K562 (cell line): Measurements from ENCODE around the gene PIGQ. TPM values are rescaled to one million over a fixed set of nuclear protein-coding genes. Genes with fewer than 3 reads are reported as not detected.

ENCODE experiments used
- ATAC-seq: fragments of 200-7000 bp; cut with Tn5 transposase; 3 replicates; pipeline ENCODE4 v1.9.1; 2020; ENCODE audit warnings: moderate library complexity
- BruUV-seq: library from RNA; stranded (reverse); fragments of 400-500 nt; replicated peaks from 2 replicates; lab custom pipeline; 2021; lab: Mats Ljungman, UMichigan
- CTCF ChIA-PET: fragments of 300-600 bp; formaldehyde crosslinking; extraction: SDS; loops from one replicate; lab custom pipeline; 2021; ENCODE audit warnings: low intra/inter-chr PET ratio; lab: Yijun Ruan, JAX
- POLR2A ChIA-PET: fragments of 300-600, 350-650 bp; sonication (Branson Sonifier 250); formaldehyde crosslinking; extraction: SDS; loops from one replicate; lab custom pipeline; 2021; ENCODE audit warnings: antibody characterized with exemption, inconsistent platforms; lab: Yijun Ruan, JAX
- DNase-seq, 4 experiments: peaks; one replicate each; pipeline versions ENCODE4 v3.0.0 to v3.0.0-alpha.2; 2011 to 2018; ENCODE audit warnings: low spot score in 3 of 4, mixed read lengths in 3 of 4; ENCODE audit errors: extremely low read depth in 1 of 4
- FAIRE-seq: peaks from 2 replicates; lab custom pipeline; 2011; peaks lifted over from hg19 to GRCh38; lab: Jason Lieb, UNC
- H2AFZ ChIP-seq: 2 replicates; pipeline ENCODE4 v1.6.0; 2011; ENCODE audit warnings: low read depth, low read length, control low read depth, inconsistent platforms
- H3K27ac ChIP-seq: fragments of 200-600 bp; 3 replicates; pipeline ENCODE4 v1.8.0; 2011; ENCODE audit warnings: low read depth, mild to moderate bottlenecking, control low read depth, inconsistent platforms, low read length, moderate library complexity, mixed read lengths; ENCODE audit errors: extremely low read depth
- H3K27me3 ChIP-seq, 2 experiments: fragments of 300-600 bp in 1 of 2; 2 replicates in 1 of 2; 3 replicates in 1 of 2; pipeline versions ENCODE4 v1.6.0 to v1.8.0; 2011; ENCODE audit warnings: inconsistent platforms in 2 of 2, low read length in 2 of 2, mild to moderate bottlenecking in 1 of 2, mixed read lengths in 1 of 2, moderate library complexity in 1 of 2; ENCODE audit not compliant: control insufficient read depth in 2 of 2, insufficient read depth in 2 of 2
- H3K36me3 ChIP-seq: fragments of 300-600 bp; 3 replicates; pipeline ENCODE4 v1.8.0; 2011; ENCODE audit warnings: mild to moderate bottlenecking, low read length, inconsistent platforms; ENCODE audit not compliant: control insufficient read depth, insufficient read depth
- H3K4me1 ChIP-seq, 2 experiments: fragments of 200-600 bp in 1 of 2; replicated peaks in 1 of 2; 2 replicates in 1 of 2; 3 replicates in 1 of 2; pipeline versions ENCODE4 v1.5.1 to v1.8.0; 2011; ENCODE audit warnings: inconsistent platforms in 2 of 2, low read length in 2 of 2, mild to moderate bottlenecking in 1 of 2, mixed read lengths in 1 of 2, moderate library complexity in 1 of 2; ENCODE audit not compliant: control insufficient read depth in 2 of 2, insufficient read depth in 2 of 2
- H3K4me2 ChIP-seq: 2 replicates; pipeline ENCODE4 v1.6.1; 2011; ENCODE audit warnings: low read length, control low read depth, inconsistent platforms, mixed read lengths; ENCODE audit not compliant: insufficient read depth
- H3K4me3 ChIP-seq: fragments of 200-600 bp; sonication (generic), shearing (Covaris generic); 2 replicates; pipeline ENCODE4 v1.5.1; 2016; ENCODE audit warnings: control low read depth, inconsistent platforms
- H3K79me2 ChIP-seq: fragments of 200-600 bp; 3 replicates; pipeline ENCODE4 v1.8.0; 2011; ENCODE audit warnings: low read length, inconsistent platforms; ENCODE audit not compliant: control insufficient read depth, insufficient read depth
- H3K9ac ChIP-seq, 2 experiments: 2 replicates each; pipeline versions ENCODE4 v1.6.0 to v1.6.1; 2011; ENCODE audit warnings: low read depth in 2 of 2, low read length in 2 of 2, control low read depth in 1 of 2, inconsistent platforms in 1 of 2, mild to moderate bottlenecking in 1 of 2, mixed read lengths in 1 of 2; ENCODE audit not compliant: insufficient read depth in 1 of 2
- H3K9me1 ChIP-seq: one replicate; pipeline ENCODE4 v1.6.0; 2011; ENCODE audit warnings: inconsistent platforms, mild to moderate bottlenecking, low read length, moderate library complexity; ENCODE audit not compliant: control insufficient read depth, insufficient read depth
- H3K9me3 ChIP-seq: replicated peaks from 2 replicates; pipeline ENCODE4 v1.5.1; 2011; ENCODE audit warnings: low read depth, low read length, inconsistent platforms; ENCODE audit not compliant: control insufficient read depth, insufficient read depth
- H4K20me1 ChIP-seq: replicated peaks from 2 replicates; pipeline ENCODE4 v1.6.1; 2011; ENCODE audit warnings: low read length, inconsistent platforms, mixed read lengths; ENCODE audit not compliant: control insufficient read depth, insufficient read depth
- CREM ChIP-seq: IDR thresholded peaks from 2 replicates; pipeline ENCODE4 v1.6.1; 2014; ENCODE audit warnings: antibody characterized with exemption, low read depth
- ETV1 ChIP-seq: fragments of 450-650 bp; conservative IDR thresholded peaks from 2 replicates; pipeline ENCODE4 v1.6.1; 2016; ENCODE audit warnings: missing genetic modification characterization, control low read depth, low read depth, missing compliant biosample characterization
- MCM3 ChIP-seq: fragments of 450-650 bp; IDR thresholded peaks from 2 replicates; pipeline ENCODE4 v1.6.1; 2016
- NFIC ChIP-seq: fragments of 450-650 bp; IDR thresholded peaks from 2 replicates; pipeline ENCODE4 v1.6.1; 2017; ENCODE audit warnings: mild to moderate bottlenecking, inconsistent platforms
- NFRKB ChIP-seq: fragments of 450-650 bp; IDR thresholded peaks from 2 replicates; pipeline ENCODE4 v1.6.1; 2016; ENCODE audit warnings: low read depth
- POLR2G ChIP-seq: fragments of 200-400 bp; formaldehyde crosslinking; IDR thresholded peaks from 2 replicates; pipeline ENCODE4 v1.6.1; 2017; ENCODE audit warnings: low read depth, mild to moderate bottlenecking, antibody characterized with exemption, low read length, moderate library complexity
- RBFOX2 ChIP-seq: fragments of 200-400 bp; formaldehyde crosslinking; IDR thresholded peaks from 2 replicates; pipeline ENCODE4 v1.6.1; 2017; ENCODE audit warnings: low read depth, mild to moderate bottlenecking, low read length, moderate library complexity
- STAT5B ChIP-seq: fragments of 250-450 bp; sonication (Bioruptor Pico); IDR thresholded peaks from 2 replicates; pipeline ENCODE4 v1.8.0; 2021; ENCODE audit warnings: mild to moderate bottlenecking, inconsistent platforms
- TAF1 ChIP-seq: IDR thresholded peaks from 2 replicates; pipeline ENCODE4 v1.6.1; 2011; ENCODE audit warnings: mild to moderate bottlenecking, low read length, moderate library complexity; ENCODE audit not compliant: insufficient read depth, control insufficient read depth, severe bottlenecking; ENCODE audit errors: extremely low read depth
- THAP12 ChIP-seq: fragments of 250-450 bp; sonication (Bioruptor Pico); IDR thresholded peaks from 2 replicates; pipeline ENCODE4 v1.9.0; 2021; ENCODE audit warnings: mild to moderate bottlenecking, inconsistent platforms
- YY1 ChIP-seq, 3 experiments: IDR thresholded peaks; 2 replicates each; pipeline ENCODE4 v1.6.1; 2011; ENCODE audit warnings: low read length in 2 of 3, mild to moderate bottlenecking in 2 of 3, moderate library complexity in 2 of 3, borderline replicate concordance in 1 of 3, control low read depth in 1 of 3, low read depth in 1 of 3; ENCODE audit not compliant: insufficient read depth in 3 of 3, insufficient replicate concordance in 2 of 3, control insufficient read depth in 1 of 3, insufficient read length in 1 of 3; ENCODE audit errors: extremely low read depth in 1 of 3
- ZBTB7A ChIP-seq: IDR thresholded peaks from 2 replicates; pipeline ENCODE4 v1.6.1; 2011; ENCODE audit warnings: low read depth, mild to moderate bottlenecking, low read length, moderate library complexity, borderline replicate concordance; ENCODE audit not compliant: control insufficient read depth
- WGBS: fragments of 100-300 bp; shearing (Covaris generic); methylation state at CpG from one replicate; pipeline ENCODE4 v1.1.6; 2016; ENCODE audit warnings: low coverage, mixed read lengths; ENCODE audit not compliant: insufficient coverage; ENCODE audit errors: missing lambda C conversion rate; 5-methylcytosine and 5-hydroxymethylcytosine counted together
- in situ Hi-C: fragments of 300-500 bp; cut with MboI; formaldehyde crosslinking; loops from 4 replicates; pipeline ENCODE4 v1.15.0; 2018; ENCODE audit warnings: inconsistent platforms, mixed read lengths
- intact Hi-C: fragments of 100-400 bp; cut with micrococcal nuclease; formaldehyde crosslinking; loops from 2 replicates; pipeline ENCODE4 v1.14.2; 2022
- polyA plus RNA-seq, 8 experiments: library from polyadenylated mRNA; depleted of rRNA in 4 of 8; stranded (reverse) in 5 of 8; unstranded in 3 of 8; fragments of >200 nt; fragmentation: Nextera tagmentation in 2 of 8; fragmentation: Illumina TruSeq in 1 of 8; extraction: Ambion mirVana in 2 of 8; extraction: Trizol in 1 of 8; gene quantifications; 2 replicates each; pipeline versions ENCODE4 v1.2.1 to v1.2.3, GENCODE V29; 2011 to 2014; ENCODE audit warnings: inconsistent platforms in 1 of 8, missing spikeins in 1 of 8
- total RNA-seq, 7 experiments: library from RNA; depleted of rRNA in 6 of 7; stranded (reverse); fragments of >200 nt in 6 of 7; fragmentation: Illumina TruSeq in 2 of 7; extraction: Trizol in 2 of 7; gene quantifications; 2 replicates each; pipeline versions ENCODE4 v1.2.1 to v1.2.3, GENCODE V29; 2011 to 2021; ENCODE audit warnings: low replicate concordance in 1 of 7
- TF ChIP-seq, protein P1 (sequence below): fragments of 450-650 bp; IDR thresholded peaks from 2 replicates; pipeline ENCODE4 v1.6.1; 2017; ENCODE audit warnings: antibody characterized with exemption, mild to moderate bottlenecking

The PIGQ gene
- total and polyA plus RNA-seq, 9 of the 15 experiments (the other 6 are each of a cell fraction or from before 2014, with no cell fraction given) = 0.20 to 49.6 (median 11.7) TPM

DNA sequence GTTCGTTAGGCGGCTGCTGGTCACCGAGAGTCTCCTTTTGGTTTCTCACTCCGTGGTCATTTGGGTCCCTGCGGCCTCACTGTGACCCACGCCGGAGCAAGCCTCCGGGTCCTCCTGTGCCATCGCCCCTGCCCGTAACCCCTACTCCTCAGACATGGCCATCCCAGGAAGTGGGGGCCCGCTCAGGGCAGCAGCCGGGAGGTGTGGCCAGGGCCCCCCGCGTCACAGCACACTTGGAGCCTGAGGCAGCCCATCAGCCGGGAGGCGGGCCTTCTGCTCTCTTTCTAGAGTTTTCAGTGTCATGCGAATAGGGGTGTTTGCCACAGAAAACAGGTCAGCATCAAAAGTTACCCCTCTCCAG lies 53.1 kb downstream of the PIGQ start:
- Histone ChIP-seq H3K36me3 (peaks cover 10% of the 10 kb centered on the region; the same call in 2 of the 3 replicates), H3K27ac (peak overlapping the region; percentile 71), H3K79me2 (peaks cover 17% of the 10 kb centered on the region; the same call in 2 of the 3 replicates), H3K9me1 (no peaks in the 10 kb centered on the region), H3K9me3 (no peaks in the 10 kb centered on the region), H4K20me1 (no peaks in the 10 kb centered on the region), H3K9ac (peak overlapping the region; percentile 67 to 93), H3K4me2 (peak overlapping the region; percentile 73), H3K4me1 (peaks cover 23 to 79% of the 10 kb centered on the region in 2 experiments), H3K27me3 (no peaks in the 10 kb centered on the region), H2AFZ (peak overlapping the region; percentile 35), H3K4me3 (peak overlapping the region; percentile 24; the same call in 1 of the 2 replicates)
- ATAC-seq (peak; percentile 79), FAIRE-seq (peak; percentile 19), DNase-seq (peak; percentile 69 to 79 (median 72))
- in situ Hi-C loops (no loop called here), intact Hi-C loops (loop anchor here (2.0 kb wide), 1 partner anchor 14 kb away; the partner anchor contains the start of gene METTL26)
- ChIA-PET CTCF (no interaction called here), POLR2A (interaction anchor here (1.2 to 1.3 kb wide), 4 partner anchors 13 to 92 kb away, joined by 3 to 9 read pairs (median 4); partner anchors contain the start of genes METTL26 and WDR24)
- 18% methylated on average over 14 of the region's 17 CpGs for WGBS
- no TSS peak for BruUV-seq
- TF ChIP-seq POLR2G = peak; percentile 3; the same call in 1 of the 2 replicates
- TF ChIP-seq, protein P1, sequence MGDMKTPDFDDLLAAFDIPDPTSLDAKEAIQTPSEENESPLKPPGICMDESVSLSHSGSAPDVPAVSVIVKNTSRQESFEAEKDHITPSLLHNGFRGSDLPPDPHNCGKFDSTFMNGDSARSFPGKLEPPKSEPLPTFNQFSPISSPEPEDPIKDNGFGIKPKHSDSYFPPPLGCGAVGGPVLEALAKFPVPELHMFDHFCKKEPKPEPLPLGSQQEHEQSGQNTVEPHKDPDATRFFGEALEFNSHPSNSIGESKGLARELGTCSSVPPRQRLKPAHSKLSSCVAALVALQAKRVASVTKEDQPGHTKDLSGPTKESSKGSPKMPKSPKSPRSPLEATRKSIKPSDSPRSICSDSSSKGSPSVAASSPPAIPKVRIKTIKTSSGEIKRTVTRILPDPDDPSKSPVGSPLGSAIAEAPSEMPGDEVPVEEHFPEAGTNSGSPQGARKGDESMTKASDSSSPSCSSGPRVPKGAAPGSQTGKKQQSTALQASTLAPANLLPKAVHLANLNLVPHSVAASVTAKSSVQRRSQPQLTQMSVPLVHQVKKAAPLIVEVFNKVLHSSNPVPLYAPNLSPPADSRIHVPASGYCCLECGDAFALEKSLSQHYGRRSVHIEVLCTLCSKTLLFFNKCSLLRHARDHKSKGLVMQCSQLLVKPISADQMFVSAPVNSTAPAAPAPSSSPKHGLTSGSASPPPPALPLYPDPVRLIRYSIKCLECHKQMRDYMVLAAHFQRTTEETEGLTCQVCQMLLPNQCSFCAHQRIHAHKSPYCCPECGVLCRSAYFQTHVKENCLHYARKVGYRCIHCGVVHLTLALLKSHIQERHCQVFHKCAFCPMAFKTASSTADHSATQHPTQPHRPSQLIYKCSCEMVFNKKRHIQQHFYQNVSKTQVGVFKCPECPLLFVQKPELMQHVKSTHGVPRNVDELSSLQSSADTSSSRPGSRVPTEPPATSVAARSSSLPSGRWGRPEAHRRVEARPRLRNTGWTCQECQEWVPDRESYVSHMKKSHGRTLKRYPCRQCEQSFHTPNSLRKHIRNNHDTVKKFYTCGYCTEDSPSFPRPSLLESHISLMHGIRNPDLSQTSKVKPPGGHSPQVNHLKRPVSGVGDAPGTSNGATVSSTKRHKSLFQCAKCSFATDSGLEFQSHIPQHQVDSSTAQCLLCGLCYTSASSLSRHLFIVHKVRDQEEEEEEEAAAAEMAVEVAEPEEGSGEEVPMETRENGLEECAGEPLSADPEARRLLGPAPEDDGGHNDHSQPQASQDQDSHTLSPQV = peak; percentile 24; the same call in 1 of the 2 replicates
- TF ChIP-seq YY1 (IDR thresholded peaks at IDR 0.05; ENCODE audit: borderline replicate concordance in 1 of 3, control insufficient read depth in 1 of 3, extremely low read depth in 1 of 3, insufficient read depth in 3 of 3, insufficient read length in 1 of 3, insufficient replicate concordance in 2 of 3, low read depth in 1 of 3, low read length in 2 of 3) = peak in 1 of 3 experiments; percentile 12
- 0 out of 2 replicates have a peak, but pooled peaks have one; percentile 13 for TF ChIP-seq ETV1 (tag)
- TF ChIP-seq TAF1 = peak; percentile 11
- TF ChIP-seq NFRKB = 0 out of 2 replicates have a peak, but pooled peaks have one; percentile 18
- 0 out of 2 replicates have a peak, but pooled peaks have one; percentile 8 for TF ChIP-seq THAP12
- TF ChIP-seq RBFOX2 = peak; percentile 74
- no peak for TF ChIP-seq STAT5B
- TF ChIP-seq ZBTB7A = peak; percentile 17; the same call in 1 of the 2 replicates
- no peak for TF ChIP-seq NFIC
- 0 out of 2 replicates have a peak, but pooled peaks have one; percentile 10 for TF ChIP-seq CREM
- TF ChIP-seq MCM3 = no peak
